IMR-90 (cell line): ENCODE measurements around the gene WFDC9. TPM values are rescaled to one million over a fixed set of nuclear protein-coding genes. Genes with fewer than 3 reads are reported as not detected.

Experiments
- ATAC-seq: fragments of 200-7000 bp; cut with Tn5 transposase; 2 replicates; pipeline ENCODE4 v1.9.1; 2020; ENCODE audit warnings: low read depth, mild to moderate bottlenecking, moderate library complexity
- BruUV-seq: library from RNA; stranded (reverse); fragments of 400-500 nt; replicated peaks from 2 replicates; lab custom pipeline; 2021; lab: Mats Ljungman, UMichigan
- CTCF ChIA-PET: fragments of 300-600 bp; formaldehyde crosslinking; extraction: SDS; loops from one replicate; lab custom pipeline; 2021; ENCODE audit warnings: antibody characterized with exemption; lab: Yijun Ruan, JAX
- POLR2A ChIA-PET: fragments of 300-600 bp; sonication (Branson Sonifier 250); formaldehyde crosslinking; loops from one replicate; lab custom pipeline; 2022; ENCODE audit warnings: antibody characterized with exemption; ENCODE audit not compliant: unreplicated experiment; lab: Charles Lee
- DNase-seq: peaks from one replicate; pipeline ENCODE4 v3.0.0; 2013
- H2AFZ ChIP-seq: replicated peaks from 2 replicates; pipeline ENCODE3; 2013; ENCODE audit warnings: low read length, mild to moderate bottlenecking; ENCODE audit not compliant: poor library complexity
- H2AK5ac ChIP-seq: 2 replicates; pipeline ENCODE4 v1.6.1; 2013; ENCODE audit warnings: low read depth, low read length, inconsistent platforms
- H2AK9ac ChIP-seq: replicated peaks from 2 replicates; pipeline ENCODE3; 2013; ENCODE audit warnings: mild to moderate bottlenecking, low read depth, low read length, moderate library complexity; ENCODE audit not compliant: poor library complexity
- H2BK120ac ChIP-seq: 2 replicates; pipeline ENCODE4 v1.6.1; 2013; ENCODE audit warnings: low read depth, low read length, inconsistent platforms
- H2BK15ac ChIP-seq: 3 replicates; pipeline ENCODE4 v1.6.1; 2013; ENCODE audit warnings: low read depth, low read length, inconsistent platforms
- H2BK20ac ChIP-seq: 2 replicates; pipeline ENCODE4 v1.6.1; 2013; ENCODE audit warnings: low read depth, mild to moderate bottlenecking, inconsistent platforms, low read length, moderate library complexity
- H2BK5ac ChIP-seq: 2 replicates; pipeline ENCODE4 v1.6.1; 2013; ENCODE audit warnings: mild to moderate bottlenecking, low read depth, low read length, inconsistent platforms; ENCODE audit not compliant: poor library complexity, severe bottlenecking
- H3K14ac ChIP-seq: replicated peaks from 2 replicates; pipeline ENCODE4 v1.6.1; 2013; ENCODE audit warnings: low read depth, low read length, inconsistent platforms
- H3K18ac ChIP-seq: 2 replicates; pipeline ENCODE4 v1.6.1; 2013; ENCODE audit warnings: low read depth, low read length, control low read depth
- H3K23ac ChIP-seq: 2 replicates; pipeline ENCODE4 v1.6.1; 2013; ENCODE audit warnings: low read depth, low read length, inconsistent platforms
- H3K27ac ChIP-seq: 2 replicates; pipeline ENCODE4 v1.5.1; 2013; ENCODE audit warnings: mild to moderate bottlenecking, control low read depth, low read length; ENCODE audit not compliant: insufficient read depth
- H3K27me3 ChIP-seq: 2 replicates; pipeline ENCODE4 v1.6.1; 2013; ENCODE audit warnings: low read length; ENCODE audit not compliant: control insufficient read depth, insufficient read depth
- H3K36me3 ChIP-seq: 2 replicates; pipeline ENCODE4 v1.6.1; 2013; ENCODE audit warnings: low read length, mixed read lengths; ENCODE audit not compliant: control insufficient read depth, insufficient read depth
- H3K4ac ChIP-seq: 2 replicates; pipeline ENCODE4 v1.6.1; 2013; ENCODE audit warnings: low read depth, low read length, inconsistent platforms
- H3K4me1 ChIP-seq: 2 replicates; pipeline ENCODE4 v1.6.1; 2013; ENCODE audit warnings: low read length, mixed read lengths; ENCODE audit not compliant: control insufficient read depth, insufficient read depth
- H3K4me2 ChIP-seq: 2 replicates; pipeline ENCODE4 v1.6.1; 2013; ENCODE audit warnings: low read depth, mild to moderate bottlenecking, control low read depth, low read length, moderate library complexity
- H3K4me3 ChIP-seq: 2 replicates; pipeline ENCODE4 v1.5.1; 2013; ENCODE audit warnings: low read depth, mild to moderate bottlenecking, control low read depth, low read length, moderate library complexity; ENCODE audit not compliant: insufficient read depth
- H3K56ac ChIP-seq: 2 replicates; pipeline ENCODE4 v1.6.1; 2013; ENCODE audit warnings: low read length, inconsistent platforms; ENCODE audit not compliant: insufficient read depth; ENCODE audit errors: extremely low read depth
- H3K79me1 ChIP-seq, 2 experiments: 2 replicates each; pipeline ENCODE4 v1.6.1; 2013; ENCODE audit warnings: low read length in 2 of 2, inconsistent platforms in 1 of 2, low read depth in 1 of 2
- H3K9ac ChIP-seq: 2 replicates; pipeline ENCODE4 v1.6.1; 2013; ENCODE audit warnings: low read depth, low read length, control low read depth
- H3K9me1 ChIP-seq: 2 replicates; pipeline ENCODE4 v1.6.1; 2013; ENCODE audit warnings: low read length, inconsistent platforms; ENCODE audit not compliant: insufficient read depth
- H3K9me3 ChIP-seq: 2 replicates; pipeline ENCODE4 v1.6.1; 2013; ENCODE audit warnings: low read length; ENCODE audit not compliant: control insufficient read depth, insufficient read depth
- H4K20me1 ChIP-seq: 2 replicates; pipeline ENCODE4 v1.6.1; 2013; ENCODE audit warnings: low read length, inconsistent platforms; ENCODE audit not compliant: insufficient read depth
- H4K5ac ChIP-seq: 2 replicates; pipeline ENCODE4 v1.6.1; 2013; ENCODE audit warnings: mild to moderate bottlenecking, low read depth, low read length, control low read depth
- H4K8ac ChIP-seq, 2 experiments: 2 replicates each; pipeline ENCODE4 v1.6.1; 2013; ENCODE audit warnings: low read depth in 2 of 2, low read length in 2 of 2, control low read depth in 1 of 2, inconsistent platforms in 1 of 2
- H4K91ac ChIP-seq: 2 replicates; pipeline ENCODE4 v1.6.1; 2013; ENCODE audit warnings: low read depth, low read length, inconsistent platforms; ENCODE audit not compliant: insufficient read depth
- MXI1 ChIP-seq: IDR thresholded peaks from 2 replicates; pipeline ENCODE4 v1.6.1; 2012; ENCODE audit warnings: low read depth, mild to moderate bottlenecking, low read length, moderate library complexity, borderline replicate concordance
- RAD21 ChIP-seq: IDR thresholded peaks from 2 replicates; pipeline ENCODE4 v1.6.1; 2012; ENCODE audit warnings: low read length, improper control_type of control experiment
- RCOR1 ChIP-seq: IDR thresholded peaks from 2 replicates; pipeline ENCODE4 v1.6.1; 2012; ENCODE audit warnings: mild to moderate bottlenecking, low read length, improper control_type of control experiment; ENCODE audit not compliant: insufficient replicate concordance
- WGBS, 2 experiments: methylation state at CpG; one replicate each; pipeline versions ENCODE4 v1.1.5 to v1.1.7; 2013; ENCODE audit warnings: missing lambda C conversion rate in 2 of 2; ENCODE audit not compliant: insufficient read length in 1 of 2; ENCODE audit errors: extremely low coverage in 2 of 2; 5-methylcytosine and 5-hydroxymethylcytosine counted together
- dilution Hi-C: fragments of 300-500 bp; cut with HindIII; formaldehyde crosslinking; loops from one replicate; pipeline ENCODE4 v1.14.3; 2018; ENCODE audit warnings: low sequenced_read_pairs; ENCODE audit not compliant: unreplicated experiment
- in situ Hi-C: fragments of 300-500 bp; cut with MboI; formaldehyde crosslinking; loops from 3 replicates; pipeline ENCODE4 v1.14.3; 2019; ENCODE audit warnings: low sequenced_read_pairs, inconsistent platforms, mixed read lengths
- intact Hi-C: fragments of 100-400 bp; cut with micrococcal nuclease; formaldehyde crosslinking; loops from 2 replicates; pipeline ENCODE4 v1.10.0; 2022
- polyA plus RNA-seq, 3 experiments: library from polyadenylated mRNA; depleted of rRNA; stranded (reverse); fragments of >200 nt; gene quantifications; 2 replicates each; pipeline ENCODE4 v1.2.3, GENCODE V29; 2012; ENCODE audit warnings: low replicate concordance in 1 of 3
- total RNA-seq: library from RNA; depleted of rRNA; stranded (reverse); fragments of >200 nt; gene quantifications from 2 replicates; pipeline ENCODE4 v1.2.3, GENCODE V29; 2012

WFDC9 gene
- total and polyA plus RNA-seq, 2 of the 4 experiments (the other 2 are of a cell fraction), result not detected

- POLR2A ChIA-PET, result no interaction called here
These were observed 41.4 kb downstream of the WFDC9 start for GRCh38 chr20:45589725-45590124.

More at GRCh38 chr20:45589725-45590124, 41.4 kb downstream of the WFDC9 start:
- Histone ChIP-seq H4K20me1 (no peaks in the 10 kb centered on the region), H2AFZ (no peak overlapping the region), H3K4me2 (no peak overlapping the region), H2BK15ac (no peak overlapping the region), H3K4me3 (no peak overlapping the region), H3K9me1 (no peaks in the 10 kb centered on the region), H3K27ac (no peak overlapping the region), H3K18ac (no peak overlapping the region), H3K9me3 (no peaks in the 10 kb centered on the region), H3K4ac (no peak overlapping the region), H2BK5ac (no peak overlapping the region), H3K4me1 (no peaks in the 10 kb centered on the region), H3K9ac (no peak overlapping the region), H2BK120ac (no peak overlapping the region), H3K14ac (no peak overlapping the region), H3K36me3 (no peaks in the 10 kb centered on the region), H4K91ac (no peak overlapping the region), H3K79me1 (no peaks in the 10 kb centered on the region), H4K8ac (no peak overlapping the region), H3K23ac (no peak overlapping the region), H2BK20ac (no peak overlapping the region), H2AK5ac (no peak overlapping the region), H3K56ac (no peak overlapping the region), H2AK9ac (no peak overlapping the region), H3K27me3 (no peaks in the 10 kb centered on the region), H4K5ac (no peak overlapping the region)
- dilution Hi-C loops, result no loop called here
- no TSS peak for BruUV-seq
- CTCF ChIA-PET, result no interaction called here
- DNase-seq (no peak), ATAC-seq (no peak)
- in situ Hi-C loops, result no loop called here
- intact Hi-C loops, result no loop called here
- no CpG with 5 or more reads among the region's 1 CpG for WGBS, 2 experiments
- TF ChIP-seq RAD21 (no peak), MXI1 (no peak), RCOR1 (no peak)
